Smooth muscle cell (in vitro differentiated cells): Measurements from ENCODE around the gene ROBO1. TPM values are rescaled to one million over a fixed set of nuclear protein-coding genes. Genes with fewer than 3 reads are reported as not detected.

Experiments
- DNase-seq: peaks from one replicate; lab custom pipeline; 2025; ENCODE audit not compliant: unreplicated experiment; lab: John Stamatoyannopoulos, UW
- H2AFZ ChIP-seq: fragments of 200-600 bp; sonication (generic); 2 replicates; pipeline ENCODE4 v1.6.0; 2016; ENCODE audit warnings: antibody characterized with exemption, low read depth, mild to moderate bottlenecking
- H3F3A ChIP-seq: fragments of 200-600 bp; sonication (generic); 2 replicates; pipeline ENCODE4 v1.6.0; 2017; ENCODE audit warnings: antibody characterized with exemption, low read depth
- H3K27ac ChIP-seq: fragments of 200-600 bp; sonication (generic); 2 replicates; pipeline ENCODE4 v1.5.1; 2016; ENCODE audit warnings: low read depth, mild to moderate bottlenecking
- H3K27me3 ChIP-seq: fragments of 200-600 bp; sonication (generic); 2 replicates; pipeline ENCODE4 v1.6.1; 2016; ENCODE audit warnings: low read depth, mild to moderate bottlenecking
- H3K36me3 ChIP-seq: fragments of 200-600 bp; sonication (generic); 2 replicates; pipeline ENCODE4 v1.5.1; 2016; ENCODE audit warnings: low read depth
- H3K4me1 ChIP-seq: fragments of 200-600 bp; sonication (generic); 2 replicates; pipeline ENCODE4 v1.5.1; 2016; ENCODE audit warnings: low read depth
- H3K4me2 ChIP-seq: fragments of 200-600 bp; sonication (generic); 2 replicates; pipeline ENCODE4 v1.6.0; 2016; ENCODE audit warnings: mild to moderate bottlenecking
- H3K4me3 ChIP-seq: fragments of 200-600 bp; sonication (generic); 2 replicates; pipeline ENCODE4 v1.5.1; 2016; ENCODE audit warnings: mild to moderate bottlenecking
- H3K79me2 ChIP-seq: fragments of 200-600 bp; sonication (generic); 2 replicates; pipeline ENCODE4 v1.6.0; 2016; ENCODE audit warnings: low read depth, mild to moderate bottlenecking
- H3K9ac ChIP-seq: fragments of 200-600 bp; sonication (generic); 2 replicates; pipeline ENCODE4 v1.6.0; 2016; ENCODE audit warnings: low read depth
- H3K9me3 ChIP-seq: fragments of 200-600 bp; sonication (generic); replicated peaks from 2 replicates; pipeline ENCODE4 v1.5.1; 2016; ENCODE audit warnings: low read depth
- H4K20me1 ChIP-seq: fragments of 200-600 bp; sonication (generic); 2 replicates; pipeline ENCODE4 v1.6.0; 2016; ENCODE audit warnings: low read depth
- WGBS: methylation state at CpG from one replicate; pipeline ENCODE4 v1.1.7; 2016; ENCODE audit warnings: low lambda C conversion rate; 5-methylcytosine and 5-hydroxymethylcytosine counted together
- polyA plus RNA-seq: library from polyadenylated mRNA; unstranded; fragments of >200 nt; fragmentation: Nextera tagmentation; extraction: Ambion mirVana; gene quantifications from 2 replicates; pipeline ENCODE4 v1.2.1, GENCODE V29; 2016
- total RNA-seq: library from RNA; depleted of rRNA; stranded (reverse); fragments of >200 nt; gene quantifications from 2 replicates; pipeline ENCODE4 v1.2.3, GENCODE V29; 2014
- TF ChIP-seq, protein P1 (sequence below): fragments of 200-600 bp; sonication (generic); IDR thresholded peaks from 2 replicates; pipeline ENCODE4 v1.5.1; 2017; ENCODE audit warnings: borderline replicate concordance, mild to moderate bottlenecking, antibody characterized with exemption; ENCODE audit not compliant: insufficient read depth, poor library complexity, severe bottlenecking

The ROBO1 gene
- total and polyA plus RNA-seq, 2 experiments from 2014 or later = 30.5 to 79.5 TPM

DNA sequence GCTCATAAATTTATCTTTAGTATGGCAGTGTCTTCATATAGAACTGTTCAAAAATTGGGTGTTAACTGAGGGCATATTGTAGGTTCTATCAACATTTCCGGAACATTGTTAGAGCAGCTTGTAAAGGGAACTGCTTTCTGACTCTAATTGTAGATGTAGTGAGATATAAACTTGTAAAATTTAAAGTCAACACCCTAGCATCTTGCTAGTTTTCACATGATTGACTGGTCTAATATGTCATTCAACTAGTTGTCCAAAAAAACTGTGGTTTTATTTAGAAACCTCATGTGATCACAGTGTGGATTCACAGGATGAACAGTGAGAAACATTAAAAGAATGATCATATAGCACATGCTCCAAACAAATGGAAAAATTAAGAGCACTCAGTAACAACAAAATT is 607.4 kb downstream of the ROBO1 start:
- 93% methylated on average over 1 of the region's 1 CpG for WGBS
- H3K79me2 ChIP-seq = no peaks in the 10 kb centered on the region
- H4K20me1 ChIP-seq = no peaks in the 10 kb centered on the region
- H3K9ac ChIP-seq = no peak overlapping the region
- H3K4me1 ChIP-seq = no peaks in the 10 kb centered on the region
- DNase-seq = no peak
- no peak overlapping the region for H3K4me3 ChIP-seq
- no peak overlapping the region for H3K27ac ChIP-seq
- H3K4me2 ChIP-seq = no peak overlapping the region
- no peaks in the 10 kb centered on the region for H3K36me3 ChIP-seq
- H3K9me3 ChIP-seq = no peaks in the 10 kb centered on the region
- no peaks in the 10 kb centered on the region for H3F3A ChIP-seq
- H2AFZ ChIP-seq = no peak overlapping the region
- TF ChIP-seq, protein P1, sequence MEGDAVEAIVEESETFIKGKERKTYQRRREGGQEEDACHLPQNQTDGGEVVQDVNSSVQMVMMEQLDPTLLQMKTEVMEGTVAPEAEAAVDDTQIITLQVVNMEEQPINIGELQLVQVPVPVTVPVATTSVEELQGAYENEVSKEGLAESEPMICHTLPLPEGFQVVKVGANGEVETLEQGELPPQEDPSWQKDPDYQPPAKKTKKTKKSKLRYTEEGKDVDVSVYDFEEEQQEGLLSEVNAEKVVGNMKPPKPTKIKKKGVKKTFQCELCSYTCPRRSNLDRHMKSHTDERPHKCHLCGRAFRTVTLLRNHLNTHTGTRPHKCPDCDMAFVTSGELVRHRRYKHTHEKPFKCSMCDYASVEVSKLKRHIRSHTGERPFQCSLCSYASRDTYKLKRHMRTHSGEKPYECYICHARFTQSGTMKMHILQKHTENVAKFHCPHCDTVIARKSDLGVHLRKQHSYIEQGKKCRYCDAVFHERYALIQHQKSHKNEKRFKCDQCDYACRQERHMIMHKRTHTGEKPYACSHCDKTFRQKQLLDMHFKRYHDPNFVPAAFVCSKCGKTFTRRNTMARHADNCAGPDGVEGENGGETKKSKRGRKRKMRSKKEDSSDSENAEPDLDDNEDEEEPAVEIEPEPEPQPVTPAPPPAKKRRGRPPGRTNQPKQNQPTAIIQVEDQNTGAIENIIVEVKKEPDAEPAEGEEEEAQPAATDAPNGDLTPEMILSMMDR = no peak
- no peaks in the 10 kb centered on the region for H3K27me3 ChIP-seq

DNA sequence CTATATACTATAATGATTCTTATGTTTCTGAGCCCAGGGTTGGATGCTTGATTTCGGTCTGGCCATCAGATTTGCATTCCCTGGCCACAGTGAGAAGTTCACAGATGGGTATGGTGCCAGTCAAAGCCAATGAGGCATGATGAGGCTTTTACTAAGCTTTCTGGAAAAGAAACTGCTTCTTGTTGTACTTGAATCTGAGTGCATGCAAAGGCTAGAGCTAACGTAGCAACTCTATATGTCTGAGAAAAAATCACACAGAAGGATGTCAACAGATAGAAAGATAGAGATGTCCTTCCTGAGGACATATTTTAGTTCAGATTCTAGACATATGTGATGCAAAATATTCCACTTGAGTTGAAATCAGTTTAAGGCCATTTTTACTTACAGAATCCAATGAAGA is 608.1 kb downstream of the ROBO1 start:
- no peak overlapping the region for H2AFZ ChIP-seq
- no peak overlapping the region for H3K27ac ChIP-seq
- H3F3A ChIP-seq = no peaks in the 10 kb centered on the region
- no peaks in the 10 kb centered on the region for H3K36me3 ChIP-seq
- no peak overlapping the region for H3K9ac ChIP-seq
- TF ChIP-seq, protein P1 = no peak
- H3K4me1 ChIP-seq = no peaks in the 10 kb centered on the region
- no peaks in the 10 kb centered on the region for H3K27me3 ChIP-seq
- no peak overlapping the region for H3K4me3 ChIP-seq
- H3K4me2 ChIP-seq = no peak overlapping the region
- no peaks in the 10 kb centered on the region for H3K79me2 ChIP-seq
- no peak for DNase-seq
- H4K20me1 ChIP-seq = no peaks in the 10 kb centered on the region
- 94% methylated on average over 2 of the region's 2 CpGs for WGBS
- no peaks in the 10 kb centered on the region for H3K9me3 ChIP-seq

DNA sequence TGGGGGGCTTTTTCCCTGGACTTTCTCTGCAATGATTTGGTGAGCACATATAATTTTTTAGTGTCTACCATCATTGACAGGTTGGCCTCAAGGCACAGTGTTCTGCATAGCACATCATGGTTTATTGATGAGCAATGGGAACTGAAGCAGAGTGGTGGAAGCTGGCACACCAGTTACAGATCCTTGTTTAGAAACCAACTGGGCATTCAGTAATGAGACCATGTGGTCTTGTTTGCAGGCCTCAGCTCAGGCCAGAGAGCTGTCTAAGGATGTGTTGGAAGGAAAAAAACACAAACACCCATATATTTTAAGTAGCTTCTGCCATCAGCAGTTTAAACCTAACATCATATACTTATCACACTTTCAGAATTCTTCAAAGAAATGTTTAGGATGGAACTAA is 610.6 kb downstream of the ROBO1 start:
- H3K4me2 ChIP-seq = no peak overlapping the region
- H3K4me1 ChIP-seq = no peaks in the 10 kb centered on the region
- H3K36me3 ChIP-seq = no peaks in the 10 kb centered on the region
- TF ChIP-seq, protein P1 = no peak
- H4K20me1 ChIP-seq = no peaks in the 10 kb centered on the region
- no peaks in the 10 kb centered on the region for H3K9me3 ChIP-seq
- no peak overlapping the region for H3K9ac ChIP-seq
- DNase-seq = no peak
- no peaks in the 10 kb centered on the region for H3F3A ChIP-seq
- no peak overlapping the region for H3K4me3 ChIP-seq
- no peaks in the 10 kb centered on the region for H3K79me2 ChIP-seq
- H3K27me3 ChIP-seq = no peaks in the 10 kb centered on the region
- H3K27ac ChIP-seq = no peak overlapping the region
- no peak overlapping the region for H2AFZ ChIP-seq

DNA sequence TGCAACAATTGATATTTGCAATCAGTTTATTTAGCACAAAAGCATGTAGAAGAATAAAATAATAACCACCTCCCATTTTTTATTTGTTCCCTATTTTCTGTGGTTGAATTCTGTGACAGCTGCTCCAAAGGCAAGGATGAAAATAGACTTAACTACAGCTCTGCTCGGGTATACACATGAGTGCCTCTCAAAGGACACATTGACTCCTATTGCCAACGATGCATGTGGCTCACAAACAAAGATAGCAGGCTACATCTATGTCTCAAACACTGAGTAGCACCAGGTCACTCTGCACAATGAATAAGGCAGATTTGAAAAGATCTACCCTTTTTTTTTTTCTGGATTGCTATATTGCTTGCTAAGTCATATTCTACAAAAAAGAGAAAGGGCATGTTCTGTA is 612.9 kb downstream of the ROBO1 start:
- Histone ChIP-seq H3F3A (no peaks in the 10 kb centered on the region), H2AFZ (no peak overlapping the region), H3K4me3 (no peak overlapping the region), H3K4me2 (no peak overlapping the region), H3K79me2 (no peaks in the 10 kb centered on the region), H3K36me3 (no peaks in the 10 kb centered on the region), H4K20me1 (no peaks in the 10 kb centered on the region), H3K9me3 (no peaks in the 10 kb centered on the region), H3K9ac (no peak overlapping the region), H3K27me3 (no peaks in the 10 kb centered on the region), H3K4me1 (no peaks in the 10 kb centered on the region), H3K27ac (no peak overlapping the region)
- DNase-seq = no peak
- TF ChIP-seq, protein P1 = no peak
- 75% methylated on average over 2 of the region's 2 CpGs for WGBS
